Measurements from ENCODE around the gene MAN1B1.
"Not testable (repeated sequence)": the region's sequence is repeated elsewhere in the genome, so short reads cannot be mapped to it uniquely, and the experiment has no call there.

MAN1B1 gene

DNA sequence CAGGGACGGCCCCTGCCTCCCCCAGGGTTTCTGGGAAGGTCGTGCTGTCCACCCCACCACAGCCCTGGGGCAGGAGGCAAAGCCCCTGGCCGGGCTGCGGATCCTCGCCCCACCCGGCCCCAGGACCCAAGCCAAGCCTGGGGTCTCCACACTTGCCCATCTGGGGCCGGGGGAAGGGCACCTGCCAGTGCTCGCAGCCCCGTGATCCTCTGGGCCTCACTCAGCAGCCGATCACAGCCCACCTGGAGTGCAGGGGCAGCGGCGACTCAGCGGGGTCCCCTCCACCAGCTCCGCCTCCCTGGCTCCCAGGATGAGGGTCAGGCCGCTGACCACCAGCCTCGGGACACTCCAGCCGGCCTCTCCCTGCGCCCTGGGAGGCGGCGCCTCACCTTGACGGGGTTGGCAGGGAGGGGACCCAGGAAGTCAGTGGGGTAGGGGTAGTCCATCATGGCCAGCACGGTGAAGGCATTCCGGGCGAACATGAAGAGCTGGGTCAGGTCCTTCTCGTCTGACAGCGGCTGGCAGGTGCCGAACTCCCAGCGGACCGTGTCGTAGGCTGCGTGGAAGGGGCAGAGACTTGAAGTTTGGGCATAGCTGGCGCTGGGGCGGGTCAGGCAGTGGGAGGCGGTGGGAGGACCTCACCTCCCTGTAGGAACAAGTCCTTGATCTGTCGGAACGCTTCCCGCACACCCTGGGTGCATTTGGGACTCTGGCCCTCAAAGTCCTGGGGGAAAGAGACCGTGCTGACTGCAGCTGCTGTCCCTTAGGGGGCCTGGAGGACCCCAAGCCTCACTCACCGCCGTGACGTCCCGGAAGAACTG lies 26.0 kb downstream of the MAN1B1 start:
- no peak for DNase-seq

GRCh38 chr9:137113385-137114159 lies 26.8 kb downstream of the MAN1B1 start:
- no peak for DNase-seq

GRCh38 chr9:137114220-137114612 lies 27.4 kb downstream of the MAN1B1 start:
- DNase-seq: no peak

- peak; percentile 32 for DNase-seq
These were observed 28.0 kb downstream of the MAN1B1 start, which contains the start of gene DPP7 for GRCh38 chr9:137114613-137115393. Gene DPP7 (minus strand): TSS chr9:137114733. CDS start chr9:137114713, 20 bp downstream.

- DNase-seq: no peak
These were observed 28.7 kb downstream of the MAN1B1 start for GRCh38 chr9:137115394-137116026.

- DNase-seq: no peak
These were observed 29.3 kb downstream of the MAN1B1 start for GRCh38 chr9:137116027-137116507.

DNA sequence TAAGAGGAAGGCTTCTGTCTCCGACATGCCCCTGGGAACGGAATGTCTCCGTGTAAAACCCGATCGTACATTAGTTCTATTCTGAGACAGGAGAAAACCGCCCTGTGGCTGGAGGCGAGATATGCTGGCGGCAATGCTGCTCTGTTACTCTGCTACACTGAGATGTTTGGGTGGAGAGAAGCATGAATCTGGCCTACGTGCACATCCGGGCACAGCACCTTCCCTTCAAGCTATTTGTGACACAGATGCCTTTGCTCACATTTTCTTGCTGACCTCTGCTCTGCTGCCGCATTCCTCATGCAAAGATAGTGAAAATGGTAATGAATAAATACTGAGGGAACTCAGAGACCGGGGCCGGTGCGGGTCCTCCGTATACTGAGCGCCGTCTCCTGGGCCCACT lies 29.9 kb downstream of the MAN1B1 start:
- no peak for DNase-seq

DNA sequence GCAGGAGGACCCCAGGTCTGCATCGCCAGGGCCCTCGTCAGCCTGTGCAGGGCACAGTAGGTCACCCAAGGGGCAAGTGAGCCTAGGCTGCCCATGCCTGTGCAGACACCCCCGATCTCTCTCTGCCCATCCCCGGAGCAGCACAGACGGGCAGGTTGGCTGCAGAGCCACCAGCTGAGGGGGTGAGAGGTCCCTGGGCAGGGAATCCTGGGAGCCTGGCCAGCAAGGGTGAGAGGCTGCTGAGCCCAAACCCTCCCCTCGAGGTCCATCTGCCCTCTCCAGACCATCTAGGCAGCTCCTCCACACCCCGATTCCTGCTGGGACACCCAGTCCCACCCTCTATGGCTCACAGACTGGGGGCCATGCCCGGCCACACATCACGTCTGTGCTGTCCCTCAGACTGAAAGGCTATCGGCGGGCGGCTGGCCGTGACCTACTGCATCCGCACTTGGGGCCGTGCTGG lies 30.5 kb downstream of the MAN1B1 start:
- no peak for DNase-seq

DNA sequence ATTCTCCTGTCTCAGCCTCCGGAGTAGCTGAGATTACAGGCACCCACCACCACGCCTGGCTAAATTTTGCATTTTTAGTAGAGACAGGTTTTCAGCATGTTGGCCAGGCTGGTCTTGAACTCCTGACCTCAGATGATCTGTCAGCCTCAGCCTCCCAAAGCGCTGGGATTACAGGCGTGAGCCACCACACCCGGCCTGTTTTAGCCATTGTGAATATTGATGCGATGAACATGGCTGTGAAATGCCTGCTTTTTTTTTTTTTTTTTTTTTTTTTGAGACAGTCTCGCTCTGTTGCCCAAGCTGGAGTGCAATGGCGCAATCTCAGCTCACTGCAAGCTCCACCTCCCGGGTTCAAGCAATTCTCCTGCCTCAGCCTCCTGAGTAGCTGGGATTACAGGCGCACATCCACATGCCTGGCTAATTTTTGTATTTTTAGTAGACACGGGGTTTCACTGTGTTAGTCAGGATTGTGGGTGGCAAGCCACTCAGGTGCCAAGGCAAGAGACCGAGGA lies 31.4 kb downstream of the MAN1B1 start:
- not testable (repeated sequence) for DNase-seq

DNA sequence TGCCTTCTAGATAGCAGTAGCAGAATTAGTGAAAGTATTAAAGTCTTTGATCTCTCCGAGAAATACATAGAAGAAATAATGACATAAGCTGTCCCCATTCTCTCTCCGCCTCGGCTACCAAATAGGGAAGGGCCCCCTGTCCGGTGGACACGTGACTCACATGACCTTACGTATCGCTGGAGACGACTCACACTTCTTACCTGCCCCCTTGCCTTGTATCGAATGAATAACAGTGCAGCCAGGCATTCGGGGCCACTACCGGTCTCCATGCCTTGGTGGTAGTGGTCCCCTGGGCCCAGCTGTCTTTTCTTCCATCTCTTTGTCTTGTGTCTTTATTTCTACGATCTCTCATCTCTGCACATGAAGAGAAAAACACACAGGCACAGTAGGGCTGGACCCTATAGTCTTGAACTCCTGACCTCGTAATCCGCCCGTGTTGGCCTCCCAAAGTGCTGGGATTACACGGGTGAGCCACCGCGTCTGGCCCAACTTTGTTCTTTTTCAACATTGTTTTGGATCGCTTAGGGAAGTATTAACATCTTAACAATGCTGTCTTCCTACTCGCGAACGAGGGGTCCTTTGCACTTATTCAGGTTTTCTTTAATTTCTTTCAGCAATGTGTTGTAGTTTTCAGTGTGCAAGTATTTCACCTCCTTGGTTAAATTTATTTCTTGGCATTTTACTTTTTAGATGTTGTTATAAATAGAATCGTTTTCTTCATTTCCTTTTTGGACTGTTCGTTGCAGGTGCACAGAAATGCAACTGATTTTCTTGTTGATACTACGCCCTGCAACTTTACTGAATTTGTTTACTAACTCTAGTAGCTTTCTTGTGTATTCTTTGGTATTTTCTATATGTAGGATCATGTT lies 35.4 kb downstream of the MAN1B1 start:
- DNase-seq: not testable (repeated sequence)

DNA sequence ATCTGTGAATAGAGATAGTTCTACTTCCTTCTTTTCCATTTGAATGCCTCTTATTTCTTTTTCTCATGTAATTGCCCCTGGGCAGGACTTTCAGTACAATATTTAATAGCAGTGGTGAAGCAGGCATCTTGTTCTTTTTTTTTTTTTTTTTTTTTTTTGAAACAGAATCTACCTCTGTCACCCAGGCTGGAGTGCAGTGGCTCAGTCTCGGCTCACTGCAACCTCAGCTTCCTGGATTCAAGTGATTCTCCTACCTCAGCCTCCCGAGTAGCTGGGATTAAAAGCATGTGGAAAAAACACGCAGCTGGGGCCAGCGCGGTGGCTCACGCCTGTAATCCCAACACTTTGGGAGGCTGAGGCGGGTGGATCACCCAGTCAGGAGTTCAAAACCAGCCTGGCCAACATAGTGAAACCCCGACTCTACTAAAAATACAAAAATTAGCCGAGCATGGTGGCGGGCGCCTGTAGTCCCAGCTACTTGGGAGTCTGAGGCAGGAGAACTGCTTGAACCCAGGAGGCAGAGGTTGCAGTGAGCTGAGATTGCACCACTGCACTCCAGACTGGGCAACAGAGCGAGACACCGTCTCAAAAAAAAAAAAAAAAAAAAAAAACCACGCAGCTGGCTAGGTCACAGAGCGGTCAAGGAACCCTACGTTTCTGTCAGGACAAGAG lies 36.1 kb downstream of the MAN1B1 start:
- DNase-seq: not testable (repeated sequence)

DNA sequence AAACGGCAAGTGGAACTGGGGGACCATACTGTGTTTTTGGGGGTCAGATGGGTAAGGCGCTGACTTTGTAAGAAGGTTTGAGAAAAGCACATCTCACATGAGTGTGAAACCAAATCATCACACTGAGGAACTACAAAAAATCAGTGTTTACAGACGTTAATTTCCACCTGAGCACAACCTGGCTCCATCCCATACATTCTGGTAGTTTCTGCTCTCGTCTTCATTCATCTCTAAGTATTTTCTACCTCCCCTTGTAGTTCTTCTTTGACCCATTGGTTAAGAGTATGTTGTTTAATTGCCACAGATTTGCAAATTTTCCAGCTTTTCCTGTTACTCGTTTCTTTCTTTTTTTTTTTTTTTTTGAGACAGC lies 36.7 kb downstream of the MAN1B1 start:
- no peak for DNase-seq

DNA sequence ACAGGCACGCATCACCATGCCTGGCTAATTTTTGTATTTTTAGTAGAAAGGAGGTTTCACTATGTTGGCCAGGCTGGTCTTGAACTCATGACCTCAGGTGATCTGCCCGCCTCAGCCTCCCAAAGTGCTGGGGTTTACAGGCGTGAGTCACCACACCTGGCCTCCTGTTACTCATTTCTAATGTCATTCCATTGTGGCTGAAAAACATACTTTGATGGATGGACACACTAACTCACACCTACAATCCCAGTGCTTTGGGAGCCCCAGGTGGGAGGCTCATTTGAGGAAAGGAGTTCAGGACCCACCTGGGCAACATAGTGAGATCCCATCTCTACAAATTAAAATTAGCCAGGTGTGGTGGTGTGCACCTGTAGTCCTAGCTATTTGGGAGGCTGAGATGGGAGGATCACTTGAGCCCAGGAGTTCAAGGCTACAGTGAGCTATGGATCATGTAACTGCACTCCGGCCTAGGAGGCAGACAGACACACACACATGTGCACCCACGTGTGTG lies 37.2 kb downstream of the MAN1B1 start:
- not testable (repeated sequence) for DNase-seq

GRCh38 chr9:137126786-137127185 lies 40.0 kb downstream of the MAN1B1 start:
- no peak for DNase-seq

DNA sequence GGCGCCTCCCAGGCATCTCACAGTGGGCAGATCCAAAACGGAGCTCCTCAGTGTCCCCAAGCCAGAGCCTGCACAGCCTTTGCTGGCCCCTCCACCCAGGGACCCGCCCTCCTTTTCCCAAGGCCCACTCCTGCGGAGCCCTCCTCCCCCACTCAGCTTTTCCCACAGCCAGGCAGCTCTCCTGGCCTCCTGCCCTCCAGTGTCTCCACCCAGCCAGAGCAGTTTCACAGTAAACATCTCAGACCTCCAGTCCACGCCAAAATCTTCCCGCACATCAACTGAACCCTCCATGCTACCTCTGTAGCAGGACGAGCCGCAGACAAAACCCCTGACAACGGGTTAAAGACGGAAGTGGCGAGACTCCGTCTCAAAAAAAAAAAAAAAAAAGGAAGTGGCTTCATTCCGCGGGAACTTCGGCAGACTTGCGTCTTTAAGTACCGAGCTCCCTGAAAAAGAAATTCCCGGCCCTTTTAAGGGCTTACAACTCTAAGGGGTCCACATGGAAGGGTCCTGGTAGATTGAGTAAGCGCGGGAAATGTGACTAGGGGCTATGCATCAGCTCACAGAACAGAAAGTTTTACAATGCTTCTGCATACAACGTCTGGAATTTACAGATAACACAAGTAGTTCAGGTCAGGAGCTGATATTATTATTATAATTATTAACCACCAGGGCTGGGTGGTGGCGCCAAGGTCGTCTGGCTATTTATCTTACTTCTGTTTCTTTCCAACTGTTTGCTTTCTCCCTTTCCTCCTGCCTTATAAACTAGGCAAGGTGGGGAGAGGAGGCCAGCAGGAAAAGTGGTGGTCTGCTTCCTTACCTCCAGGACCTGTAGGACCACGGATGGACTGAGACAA lies 40.7 kb downstream of the MAN1B1 start:
- DNase-seq: no peak

GRCh38 chr9:137128158-137128861 lies 41.5 kb downstream of the MAN1B1 start:
- no peak for DNase-seq

GRCh38 chr9:137128862-137129455 lies 42.2 kb downstream of the MAN1B1 start:
- no peak for DNase-seq

GRCh38 chr9:137129456-137130175 lies 42.8 kb downstream of the MAN1B1 start:
- DNase-seq: peak; percentile 87

Measured in NCI-H2107 (cell line).